ENCODE results near the gene PDE10A. TPM values are rescaled to one million over a fixed set of nuclear protein-coding genes. Genes with fewer than 3 reads are reported as not detected.

The PDE10A gene
- total and polyA plus RNA-seq, 2 of the 8 experiments (the other 6 are each of a cell fraction or from before 2014, with no cell fraction given), result 1.1 to 2.4 TPM

GRCh38 chr6:165487950-165488349, 175.1 kb downstream of the PDE10A start (continued):
- no peak for TF ChIP-seq TEAD4 (IDR thresholded peaks at IDR 0.05; ENCODE audit: low read depth, low read length)
- TF ChIP-seq MAX (IDR thresholded peaks at IDR 0.05), result no peak
- no peak for TF ChIP-seq MAFK (IDR thresholded peaks at IDR 0.05; ENCODE audit: low read depth, low read length)
- no peak for TF ChIP-seq EZH2 (IDR thresholded peaks at IDR 0.05; ENCODE audit: low read depth, low read length, severe bottlenecking)
- TF ChIP-seq CREB1 (IDR thresholded peaks at IDR 0.05), result no peak
- TF ChIP-seq CBX5 (IDR thresholded peaks at IDR 0.05; ENCODE audit: low read depth, low read length), result no peak
